B cell (primary cell): ENCODE results near the gene ADGRA1.

Experiments
- CTCF ChIP-seq: fragments of 200-600 bp; IDR thresholded peaks from one replicate; pipeline ENCODE4 v1.8.0; 2022; ENCODE audit warnings: antibody characterized with exemption, mild to moderate bottlenecking
- EZH2 ChIP-seq: IDR thresholded peaks from 2 replicates; pipeline ENCODE4 v1.6.1; 2012; ENCODE audit warnings: borderline replicate concordance, low read depth, mild to moderate bottlenecking, moderate library complexity, low read length; ENCODE audit not compliant: insufficient read depth, poor library complexity, severe bottlenecking

GRCh38 chr10:133050371-133050770, 37.4 kb upstream of the ADGRA1 start:
- TF ChIP-seq CTCF (no peak), EZH2 (no peak)
